Measurements from ENCODE around the gene PPP1R12B.
"Not testable (repeated sequence)": the region's sequence is repeated elsewhere in the genome, so short reads cannot be mapped to it uniquely, and the experiment has no call there.

Gene PPP1R12B

DNA sequence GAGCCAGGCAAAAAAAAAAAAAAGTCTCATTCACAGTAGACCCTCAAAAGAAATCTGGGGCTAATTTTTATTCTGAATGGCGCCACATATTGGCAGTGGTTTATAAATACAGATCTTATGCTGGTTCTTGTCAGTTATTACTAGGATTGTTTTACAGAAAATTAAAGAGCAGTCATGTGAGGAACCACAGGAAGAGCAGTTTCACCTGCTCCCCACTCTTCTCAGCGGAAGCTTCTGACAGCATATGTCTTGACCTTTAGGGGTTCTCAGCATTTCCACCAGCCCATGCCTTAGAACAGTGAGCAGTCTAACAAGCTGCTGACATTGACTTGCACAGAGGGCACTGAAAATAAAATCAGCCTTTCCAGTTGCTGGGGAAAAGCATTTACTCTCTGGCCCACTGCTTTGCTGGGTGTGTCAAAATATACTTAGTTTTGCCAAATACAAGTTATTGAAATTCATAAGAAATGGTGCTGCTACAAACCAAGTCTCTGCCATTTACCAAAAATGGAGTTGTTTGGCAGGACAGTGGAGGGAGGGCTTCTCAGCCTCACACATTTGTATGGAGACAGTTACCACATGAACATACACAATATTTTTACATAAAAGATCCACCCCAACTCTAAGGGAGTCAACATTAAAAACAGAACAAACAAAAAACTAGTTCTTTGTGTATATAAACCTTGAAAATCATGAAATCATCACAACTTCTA is 217.5 kb downstream of the PPP1R12B start:
- DNase-seq = no peak

DNA sequence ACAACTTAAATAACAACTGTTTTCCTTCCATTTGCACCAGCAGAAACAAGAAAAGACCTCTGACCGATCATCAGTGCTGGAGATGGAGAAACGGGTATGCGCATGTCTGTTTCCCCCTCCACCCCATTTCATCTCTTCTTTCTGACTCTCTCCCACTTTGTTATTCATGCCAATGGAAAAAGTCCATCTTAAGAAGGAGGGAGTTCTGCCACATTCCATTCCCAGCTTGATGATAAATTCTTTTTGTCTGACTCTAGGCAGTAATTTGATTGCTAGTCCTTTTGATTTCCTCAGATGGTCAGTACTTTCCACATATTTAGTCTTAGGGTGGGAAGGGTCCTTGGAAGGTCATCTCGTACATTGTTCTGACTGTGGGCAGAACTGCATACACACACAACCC is 219.2 kb downstream of the PPP1R12B start:
- DNase-seq = no peak

DNA sequence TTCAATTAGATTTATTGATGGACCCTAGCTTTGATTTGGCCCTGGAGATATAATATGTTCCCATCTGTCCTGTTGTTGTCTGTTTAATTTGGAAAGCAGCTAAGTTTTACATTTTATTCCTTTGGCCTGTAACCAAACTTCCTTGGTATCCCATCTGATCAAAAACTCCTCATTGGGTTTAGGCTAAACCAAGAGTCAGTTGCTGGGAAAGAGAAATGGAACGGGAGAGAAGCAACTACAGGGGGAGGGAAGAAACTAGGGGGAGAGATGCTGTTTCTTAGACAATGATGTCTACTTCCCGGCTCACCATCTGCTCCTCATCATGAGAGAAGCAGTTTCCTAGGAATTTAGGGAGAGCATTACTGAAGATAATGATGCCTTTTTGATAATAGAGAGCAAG is 219.9 kb downstream of the PPP1R12B start:
- no peak for DNase-seq

DNA sequence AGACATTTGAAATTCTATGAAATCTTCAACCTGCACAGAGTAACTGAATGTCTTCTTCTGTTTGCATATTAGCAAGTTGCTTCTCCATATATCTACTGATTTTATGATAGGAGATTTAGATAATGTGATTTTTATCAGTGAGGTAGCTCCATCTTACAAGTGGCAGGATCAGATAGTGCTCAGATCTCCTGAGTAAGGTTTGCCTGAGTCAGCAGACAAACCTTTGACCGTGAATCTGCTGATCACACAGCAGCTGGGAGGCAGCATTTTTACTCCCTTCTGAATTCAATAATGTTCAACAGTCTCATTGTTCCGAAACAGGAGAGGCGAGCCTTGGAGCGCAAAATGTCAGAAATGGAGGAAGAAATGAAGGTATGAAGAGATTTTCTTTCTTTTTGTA is 220.3 kb downstream of the PPP1R12B start:
- DNase-seq = no peak

DNA sequence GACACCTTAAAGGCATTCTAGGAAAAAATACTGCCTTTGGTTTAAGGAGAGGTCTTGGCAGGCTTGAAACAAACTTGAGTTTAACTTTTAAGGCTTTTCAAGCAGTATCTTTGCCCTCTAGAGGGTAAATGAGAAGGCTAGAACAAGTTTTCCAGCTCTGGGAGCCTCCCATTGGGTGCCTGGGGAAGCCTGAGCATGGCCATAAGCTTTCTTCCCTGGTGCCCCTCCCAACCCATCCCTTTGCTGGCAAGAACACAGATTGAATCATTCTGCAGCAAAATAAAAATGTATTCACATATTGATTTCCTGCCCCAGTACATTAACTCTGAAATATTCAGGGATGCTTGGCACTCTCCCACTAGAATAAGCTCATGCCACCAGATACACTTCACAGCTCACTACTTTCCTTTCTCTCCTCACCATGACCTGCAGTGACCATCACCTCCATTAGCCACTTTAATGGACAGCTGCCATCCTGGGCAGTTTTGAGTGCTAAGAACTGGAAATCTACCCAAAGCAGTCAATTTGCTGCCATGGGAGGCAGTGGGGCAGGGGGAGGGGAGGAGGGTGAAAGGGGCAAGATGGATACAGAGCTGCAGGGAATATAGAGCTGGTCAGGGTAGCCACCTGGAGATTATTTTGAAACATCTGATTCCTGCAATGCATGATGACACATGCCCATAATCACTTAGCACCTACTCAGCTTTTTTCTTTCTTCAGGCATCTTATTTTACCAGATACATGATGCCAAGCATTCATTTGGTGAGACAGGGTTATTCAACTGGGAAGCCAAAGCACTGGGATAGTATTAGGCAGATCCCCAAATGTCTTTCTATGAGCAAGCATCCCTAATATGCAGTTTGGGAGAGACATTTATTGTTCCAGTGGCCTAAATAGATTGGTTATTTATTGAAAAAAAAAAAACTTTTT is 221.2 kb downstream of the PPP1R12B start:
- DNase-seq = no peak

DNA sequence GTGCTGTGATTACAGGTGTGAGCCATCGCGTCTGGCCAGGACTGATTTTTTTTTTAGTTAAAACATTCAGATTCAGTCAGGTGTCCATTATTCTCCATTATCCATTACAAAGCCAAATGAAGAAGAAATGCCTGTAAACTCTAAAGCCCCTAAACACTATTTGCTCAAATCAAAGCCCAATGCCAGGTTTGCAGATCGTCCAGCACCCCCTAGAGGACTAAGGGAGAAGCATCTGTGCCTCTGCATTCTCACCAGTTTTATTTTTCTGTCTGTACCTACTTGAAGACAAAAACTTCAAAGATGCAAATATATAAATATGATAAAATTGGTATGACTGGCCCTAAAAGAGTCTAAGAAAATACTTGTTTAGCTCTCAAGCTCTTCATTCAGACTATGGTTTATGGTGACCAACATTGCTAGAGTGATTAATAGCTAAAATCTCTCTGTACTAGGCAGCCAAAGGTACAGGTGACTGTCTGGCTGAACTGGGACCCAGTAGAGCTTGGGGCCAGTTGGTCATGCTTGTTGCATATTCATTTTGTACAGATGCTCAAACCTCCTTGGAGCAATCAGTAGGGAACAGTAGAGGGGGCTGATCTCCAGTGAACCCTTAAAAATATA is 223.3 kb downstream of the PPP1R12B start:
- no peak for DNase-seq

DNA sequence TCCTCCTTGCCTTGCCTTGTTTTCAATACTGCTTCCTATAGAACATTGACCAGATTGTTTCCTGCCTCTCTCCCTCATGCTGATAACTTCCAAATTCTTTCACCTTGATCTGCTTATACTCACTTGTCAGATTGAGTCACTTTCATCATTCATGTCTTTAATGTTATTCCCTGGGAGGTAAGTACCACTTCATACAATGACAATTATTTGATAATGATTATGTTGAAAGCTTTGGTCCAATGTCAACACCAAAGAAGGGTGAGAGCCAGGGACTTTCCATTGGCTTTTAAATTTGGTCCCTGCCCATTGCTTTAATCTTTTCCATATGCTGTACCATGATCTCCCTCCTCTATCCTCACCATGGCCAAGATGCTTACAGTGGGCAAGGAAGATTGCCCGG is 224.4 kb downstream of the PPP1R12B start:
- DNase-seq = no peak

DNA sequence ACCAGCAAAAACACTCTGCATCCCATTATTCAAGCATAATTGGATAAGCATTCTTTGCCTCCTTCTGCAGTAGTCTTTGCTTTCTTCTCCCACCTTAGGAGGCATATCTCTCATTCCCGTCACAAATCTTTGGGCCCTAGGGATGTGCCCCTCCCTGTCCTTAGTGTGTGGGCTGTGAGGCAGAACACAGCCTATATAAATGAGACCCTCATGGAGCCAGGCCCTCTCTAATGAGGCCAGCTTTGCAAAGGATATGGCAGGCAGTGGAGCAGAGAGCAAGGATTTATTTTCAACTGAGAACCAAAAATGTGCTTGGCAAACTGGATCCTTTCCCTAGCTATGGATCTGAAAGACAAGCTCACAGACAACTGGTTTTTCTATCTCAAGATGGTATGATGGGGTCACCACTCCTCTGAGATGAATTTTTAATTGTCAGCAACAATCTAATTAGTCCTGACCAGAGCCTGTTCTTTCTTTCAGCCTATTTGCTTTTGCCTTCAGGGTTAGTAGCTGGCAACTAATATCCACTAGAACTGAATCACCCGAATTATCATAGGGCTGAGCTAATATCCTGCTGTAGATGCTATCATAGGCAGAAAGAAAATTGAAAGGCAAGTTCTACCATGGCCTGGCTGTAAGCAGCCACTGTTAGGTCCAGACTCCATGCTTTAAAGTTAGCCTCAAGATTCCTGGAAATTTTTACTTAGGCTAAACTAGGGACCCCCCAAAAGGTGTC is 227.6 kb downstream of the PPP1R12B start:
- no peak for DNase-seq

DNA sequence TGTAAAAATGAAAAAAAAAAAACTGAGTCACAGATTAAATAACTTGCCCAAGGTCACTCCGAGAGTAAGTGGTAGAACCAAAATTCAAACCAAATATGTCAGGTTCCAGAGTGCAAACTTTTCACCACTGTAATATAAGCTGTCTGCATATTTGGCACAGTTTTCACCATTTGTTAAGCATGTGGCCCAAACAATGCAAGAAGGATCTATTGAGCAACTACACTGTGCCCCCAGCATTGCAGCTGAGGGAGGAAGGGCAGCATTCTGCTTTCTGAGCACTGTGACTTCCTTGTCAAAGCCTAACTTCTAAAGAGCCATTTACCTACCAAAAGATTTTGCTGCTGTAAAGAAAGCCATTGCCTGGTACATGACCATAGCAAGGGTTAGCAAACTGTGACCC is 228.3 kb downstream of the PPP1R12B start:
- no peak for DNase-seq

DNA sequence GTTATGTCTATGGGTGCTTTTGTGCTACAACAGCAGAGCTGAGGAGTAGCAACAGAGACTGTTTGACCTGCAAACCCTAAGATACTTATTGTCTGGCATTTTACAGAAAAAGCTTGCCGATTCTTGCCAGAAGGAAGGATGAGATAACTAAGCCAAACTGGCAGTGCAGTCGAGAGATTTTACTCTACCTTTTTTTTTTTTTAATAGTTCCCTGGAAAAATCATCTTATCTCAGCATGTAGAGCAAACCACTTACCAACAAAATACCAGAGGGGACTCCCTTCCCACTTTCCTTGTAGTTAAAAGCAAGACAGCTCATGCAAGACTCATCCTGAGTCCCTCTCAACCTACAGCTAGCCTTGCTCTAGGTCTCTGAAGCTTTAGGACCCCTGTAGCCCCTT is 228.9 kb downstream of the PPP1R12B start:
- DNase-seq = no peak

DNA sequence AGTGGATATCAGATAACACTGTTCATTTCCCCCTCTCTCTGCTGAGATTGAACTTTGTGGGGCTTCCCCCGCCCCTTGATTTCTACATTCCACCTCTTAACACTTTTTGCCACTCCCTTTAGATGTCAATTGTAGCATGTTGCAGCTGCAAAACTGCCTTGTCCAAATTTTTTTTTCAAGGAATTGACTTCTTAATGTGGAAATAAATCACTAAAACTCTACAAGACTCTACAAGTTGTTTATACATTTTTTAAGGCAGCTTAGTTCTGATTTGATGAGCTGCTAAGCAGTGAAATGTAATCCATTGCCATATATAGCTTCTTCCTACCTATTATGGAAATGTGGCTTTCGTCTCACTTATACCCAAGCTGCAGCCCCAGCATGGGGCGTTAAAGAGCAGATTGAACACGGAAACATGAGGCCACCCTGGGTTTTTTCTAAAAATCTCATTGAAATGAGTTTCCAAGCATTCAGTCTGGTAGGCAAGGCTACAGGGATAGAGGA is 229.6 kb downstream of the PPP1R12B start:
- DNase-seq = no peak

DNA sequence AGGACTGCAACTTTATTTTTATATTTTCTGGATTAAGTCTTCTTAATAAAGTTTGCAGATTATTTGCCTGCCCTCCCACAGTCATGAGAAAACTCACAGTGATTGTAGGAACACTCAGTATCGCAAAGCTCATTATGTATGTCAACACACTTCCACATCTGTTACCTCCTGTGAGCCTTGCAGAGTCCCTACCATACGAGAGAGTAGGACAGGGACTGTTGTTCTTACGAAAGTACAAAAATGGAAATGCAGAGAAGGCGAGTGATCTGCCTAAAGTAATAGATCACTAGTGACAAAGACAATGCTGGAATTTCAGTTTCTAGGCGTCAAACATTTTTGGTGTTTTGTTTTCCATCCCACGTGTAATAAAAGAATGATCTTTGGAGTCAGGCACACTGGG is 230.1 kb downstream of the PPP1R12B start:
- no peak for DNase-seq

DNA sequence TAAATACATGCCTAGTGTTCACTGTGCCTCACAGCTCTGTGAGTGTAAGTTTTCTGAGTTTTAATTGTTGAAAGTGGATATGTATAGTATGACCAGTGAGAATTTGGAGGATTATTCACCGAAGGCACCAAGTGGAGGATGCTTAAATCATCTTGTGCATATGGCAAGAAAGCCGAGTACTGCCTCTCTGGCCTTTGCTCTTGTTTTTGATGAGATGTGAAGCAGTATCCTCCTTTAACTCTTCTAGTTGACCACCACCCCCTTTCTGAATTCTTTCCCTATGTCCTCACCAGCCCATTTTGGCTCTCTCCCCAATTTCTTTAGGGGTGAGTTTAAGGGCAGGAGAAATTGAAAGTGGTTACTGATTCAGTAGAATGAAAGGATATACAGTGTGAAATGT is 231.3 kb downstream of the PPP1R12B start:
- DNase-seq = no peak

DNA sequence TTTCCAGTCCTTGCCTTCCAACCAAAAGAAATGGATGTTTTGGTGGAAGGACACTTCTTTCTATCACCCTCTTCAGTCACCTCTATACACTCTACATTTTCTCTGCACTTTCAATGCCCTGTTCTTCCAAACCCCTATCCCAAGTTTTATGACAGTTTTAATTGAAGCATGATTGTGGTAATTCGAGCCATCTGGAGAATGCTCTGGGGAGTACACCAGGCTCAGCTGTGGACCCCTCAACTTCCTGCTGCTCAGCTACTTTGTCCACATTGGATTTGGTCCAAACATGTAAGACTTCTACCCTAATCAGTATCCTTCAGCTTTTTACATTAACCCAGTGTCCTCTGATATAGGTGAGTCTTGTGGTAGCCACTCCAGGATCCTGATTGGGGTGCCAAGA is 232.1 kb downstream of the PPP1R12B start:
- no peak for DNase-seq

DNA sequence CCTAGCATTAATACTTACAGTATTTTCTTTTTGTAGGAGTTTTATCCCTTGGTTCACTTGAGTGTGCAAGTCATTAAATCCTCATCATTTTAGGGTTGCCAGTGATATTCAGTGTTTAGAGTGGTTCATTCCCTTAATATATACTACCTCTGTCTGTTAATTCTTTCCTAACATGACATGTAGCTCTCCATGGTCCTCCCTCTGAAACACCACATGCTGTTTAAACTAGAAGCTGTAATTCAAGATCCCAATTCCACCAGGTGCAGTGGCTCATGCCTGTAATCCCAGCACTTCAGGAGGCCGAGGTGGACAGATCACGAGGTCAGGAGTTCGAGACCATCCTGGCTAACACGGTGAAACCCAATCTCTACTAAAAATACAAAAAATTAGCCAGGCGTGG is 233.9 kb downstream of the PPP1R12B start:
- DNase-seq = not testable (repeated sequence)

DNA sequence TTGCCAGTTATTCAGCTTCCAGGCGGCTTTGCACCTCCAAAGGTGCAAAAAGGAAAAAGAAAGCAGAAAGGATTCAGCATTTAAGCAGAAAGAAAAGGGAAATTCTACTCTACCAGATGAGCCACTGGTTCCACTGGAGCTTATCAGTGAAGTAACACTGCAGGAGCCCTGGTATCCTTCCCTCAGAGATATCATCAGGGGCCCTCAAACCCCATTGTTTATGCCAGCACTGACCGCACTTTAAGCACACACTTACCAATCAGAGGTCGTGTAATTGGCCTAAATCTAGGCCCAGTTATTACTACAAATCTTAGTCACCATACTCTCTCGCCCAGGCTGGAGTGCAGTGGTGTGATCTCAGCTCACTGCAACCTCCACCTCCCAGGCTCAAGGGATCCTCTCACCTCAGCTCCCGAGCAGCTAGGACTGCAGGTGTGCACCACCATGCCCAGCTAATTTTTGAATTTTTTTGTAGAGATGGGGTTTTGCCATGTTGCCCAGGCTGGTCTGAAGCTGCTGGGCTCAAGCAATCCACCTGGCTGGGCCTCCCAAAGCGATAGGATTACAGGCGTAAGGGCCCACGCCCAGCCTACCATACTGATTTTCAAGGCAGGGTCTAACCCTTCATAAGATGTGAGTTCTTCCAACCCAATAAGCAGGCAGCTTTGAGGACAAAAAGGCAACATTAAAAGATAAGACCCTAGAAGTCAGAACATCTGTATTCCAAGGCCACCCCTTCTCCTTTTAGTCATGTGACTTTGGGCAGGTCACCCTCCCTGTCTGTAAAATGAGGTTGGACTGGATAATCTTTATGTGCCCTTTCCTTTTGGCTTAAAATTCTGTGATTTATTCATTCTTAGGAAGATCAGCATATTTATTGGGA is 236.4 kb downstream of the PPP1R12B start:
- DNase-seq = no peak

DNA sequence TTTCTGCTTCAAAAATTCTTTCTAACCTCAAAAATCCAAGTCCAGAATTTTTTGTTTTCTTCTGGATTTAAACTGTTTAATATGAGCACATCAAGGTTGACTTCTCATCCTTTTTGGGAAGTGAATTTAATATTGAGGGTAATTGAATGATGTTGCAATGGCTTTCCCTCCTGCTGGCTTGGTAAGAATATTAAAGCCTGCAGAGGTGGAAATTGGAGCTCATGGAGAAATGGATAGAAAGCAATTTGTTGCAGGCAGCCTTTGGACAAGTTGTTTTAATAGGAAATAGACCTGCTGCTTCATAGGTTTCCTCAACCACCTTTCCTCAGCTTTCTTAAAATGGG is 237.1 kb downstream of the PPP1R12B start:
- DNase-seq = no peak

DNA sequence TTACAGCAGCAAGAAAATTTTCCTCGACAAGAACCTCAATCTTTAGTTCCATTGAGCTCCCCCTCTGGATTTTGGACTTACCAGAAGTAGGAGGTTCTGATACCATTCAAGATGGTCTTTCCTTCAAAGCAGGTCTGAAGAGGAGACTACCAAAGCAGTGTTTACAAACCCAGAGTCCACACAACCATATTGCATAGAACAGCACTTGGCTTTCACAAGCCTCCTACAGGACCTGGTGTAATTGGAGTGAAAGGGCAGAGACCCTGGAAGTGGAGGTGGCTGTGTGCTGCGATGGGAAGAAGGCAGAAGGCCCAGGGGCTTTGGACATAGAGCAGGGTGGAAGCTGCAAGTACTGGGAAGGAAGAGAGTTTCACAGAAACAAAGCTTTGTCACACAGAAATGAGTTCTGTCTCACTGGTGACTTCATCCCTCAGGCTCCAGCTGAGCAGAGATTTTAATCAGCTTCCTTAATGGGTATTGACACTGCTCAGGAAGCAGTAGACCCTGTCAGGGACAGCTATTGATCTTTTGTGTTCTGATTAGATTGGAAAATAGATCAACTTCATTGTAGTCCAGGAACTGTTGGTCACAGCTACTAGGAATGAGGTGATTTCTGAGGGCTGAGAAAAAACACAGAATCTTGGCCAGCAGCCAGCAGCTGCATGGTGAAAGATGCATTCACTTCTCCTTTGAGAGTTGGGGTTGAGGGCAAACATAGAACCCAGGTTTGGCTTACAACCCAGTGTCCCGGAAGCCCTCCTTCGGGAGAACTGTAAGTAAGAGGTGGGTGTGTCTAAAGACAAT is 237.7 kb downstream of the PPP1R12B start:
- DNase-seq = no peak

DNA sequence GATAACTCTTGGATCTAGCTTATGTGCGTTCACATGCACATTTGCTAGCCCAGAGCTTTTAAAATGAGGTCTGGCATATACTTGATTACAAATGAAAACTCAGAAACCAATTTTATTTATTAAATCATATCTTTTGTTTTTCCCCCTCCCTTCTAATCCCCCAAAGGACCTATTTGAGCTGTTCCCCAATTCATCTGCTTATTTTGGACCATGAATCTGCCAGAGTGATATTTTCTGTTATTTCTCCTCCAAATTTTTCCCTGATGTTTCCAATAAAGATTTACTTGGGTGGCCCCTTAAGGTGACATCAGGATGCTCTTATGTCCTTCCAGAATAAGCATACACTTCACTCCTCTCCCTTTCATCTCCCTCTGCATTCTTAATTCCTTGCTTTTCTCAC is 238.4 kb downstream of the PPP1R12B start:
- DNase-seq = no peak

DNA sequence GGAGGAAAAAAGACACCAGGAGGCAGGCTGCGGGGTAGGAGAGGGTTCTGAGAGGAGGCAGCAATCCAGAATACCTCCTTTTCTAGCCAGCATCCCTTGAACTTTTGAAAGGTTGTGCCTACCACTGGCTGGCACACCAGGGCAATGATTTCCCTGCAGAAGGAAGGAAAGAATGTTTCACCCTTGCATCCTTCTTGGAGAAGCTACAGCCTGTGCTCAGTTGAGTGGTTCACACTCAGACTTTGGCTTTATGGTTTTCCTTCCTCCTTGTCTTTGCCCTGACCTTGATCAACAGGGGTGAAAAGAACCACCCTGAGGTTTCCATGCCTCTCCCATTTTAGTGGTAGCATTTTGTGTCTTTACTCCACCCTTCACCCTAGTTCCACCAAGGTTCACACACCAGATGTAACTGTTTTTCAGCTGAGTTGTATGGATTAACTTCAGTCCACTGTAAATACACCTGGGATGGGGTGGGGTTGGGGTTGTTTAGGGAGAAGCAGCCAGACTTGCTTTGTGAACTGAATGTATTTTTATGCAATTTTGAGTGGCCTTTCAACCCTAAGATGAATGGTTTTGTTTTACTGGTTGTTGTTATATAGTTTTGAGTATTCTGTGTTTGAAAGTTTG is 239.5 kb downstream of the PPP1R12B start:
- DNase-seq = no peak
